HepG2 (cell line): Measurements from ENCODE around the gene IRF7. TPM values are rescaled to one million over a fixed set of nuclear protein-coding genes. Genes with fewer than 3 reads are reported as not detected.

Experiments
- E2F1 ChIP-seq: sonication (generic); formaldehyde crosslinking; IDR thresholded peaks from 2 replicates; pipeline ENCODE4 v1.5.0; 2020; ENCODE audit warnings: missing genetic modification reagents
- GRHL1 ChIP-seq: sonication (generic); formaldehyde crosslinking; conservative IDR thresholded peaks from 2 replicates; pipeline ENCODE4 v1.8.0; 2022; ENCODE audit warnings: missing genetic modification reagents
- GTF3A ChIP-seq: sonication (generic); formaldehyde crosslinking; conservative IDR thresholded peaks from 2 replicates; pipeline ENCODE4 v1.4.0; 2020; ENCODE audit warnings: mild to moderate bottlenecking, missing genetic modification reagents
- HCFC1 ChIP-seq: fragments of 150-350 bp; IDR thresholded peaks from 2 replicates; pipeline ENCODE4 v1.6.1; 2014; ENCODE audit warnings: low read depth, low read length
- MZF1 ChIP-seq: sonication (generic); formaldehyde crosslinking; IDR thresholded peaks from 2 replicates; pipeline ENCODE4 v1.8.1; 2023; ENCODE audit warnings: mild to moderate bottlenecking, missing genetic modification reagents, borderline replicate concordance
- PATZ1 ChIP-seq: sonication (generic); formaldehyde crosslinking; IDR thresholded peaks from 2 replicates; pipeline ENCODE4 v1.4.0; 2020; ENCODE audit warnings: missing genetic modification reagents
- PREB ChIP-seq: sonication (generic); formaldehyde crosslinking; IDR thresholded peaks from 2 replicates; pipeline ENCODE4 v1.4.0; 2020; ENCODE audit warnings: missing genetic modification reagents
- TCF12 ChIP-seq, 2 experiments: fragments of 450-650 bp in 1 of 2; sonication (generic) in 1 of 2; formaldehyde crosslinking in 1 of 2; IDR thresholded peaks; 2 replicates each; pipeline versions ENCODE4 v1.6.1 to v1.8.0; 2017 to 2022; ENCODE audit warnings: antibody characterized with exemption in 1 of 2, mild to moderate bottlenecking in 1 of 2, missing genetic modification reagents in 1 of 2, moderate library complexity in 1 of 2
- THRA ChIP-seq: sonication (generic); formaldehyde crosslinking; IDR thresholded peaks from 2 replicates; pipeline ENCODE4 v1.4.0; 2020; ENCODE audit warnings: missing genetic modification reagents, borderline replicate concordance
- TOPORS ChIP-seq: sonication (generic); formaldehyde crosslinking; IDR thresholded peaks from 2 replicates; pipeline ENCODE4 v1.8.0; 2023; ENCODE audit warnings: mild to moderate bottlenecking, missing genetic modification reagents
- ZFYVE20 ChIP-seq: sonication (generic); formaldehyde crosslinking; IDR thresholded peaks from 2 replicates; pipeline ENCODE4 v1.8.0; 2023; ENCODE audit warnings: low read depth, mild to moderate bottlenecking, moderate library complexity, missing genetic modification reagents, borderline replicate concordance
- ZNF33A ChIP-seq: sonication (generic); formaldehyde crosslinking; IDR thresholded peaks from 2 replicates; pipeline ENCODE4 v1.5.1; 2020; ENCODE audit warnings: missing genetic modification reagents, mild to moderate bottlenecking, moderate library complexity, borderline replicate concordance
- ZNF547 ChIP-seq: sonication (generic); formaldehyde crosslinking; IDR thresholded peaks from 2 replicates; pipeline ENCODE4 v1.5.1; 2020; ENCODE audit warnings: mild to moderate bottlenecking, missing genetic modification reagents
- ZNF567 ChIP-seq: sonication (generic); formaldehyde crosslinking; IDR thresholded peaks from 2 replicates; pipeline ENCODE4 v1.8.1; 2023; ENCODE audit warnings: mild to moderate bottlenecking, missing genetic modification reagents, borderline replicate concordance
- ZNF576 ChIP-seq: sonication (generic); formaldehyde crosslinking; IDR thresholded peaks from 2 replicates; pipeline ENCODE4 v1.4.0; 2020; ENCODE audit warnings: mild to moderate bottlenecking, missing genetic modification reagents
- ZNF597 ChIP-seq: sonication (generic); formaldehyde crosslinking; IDR thresholded peaks from 2 replicates; pipeline ENCODE4 v1.5.0; 2020; ENCODE audit warnings: missing genetic modification reagents
- ZNF740 ChIP-seq: sonication (generic); formaldehyde crosslinking; IDR thresholded peaks from 2 replicates; pipeline ENCODE4 v1.4.0; 2020; ENCODE audit warnings: missing genetic modification reagents
- ZSCAN31 ChIP-seq: sonication (generic); formaldehyde crosslinking; IDR thresholded peaks from 2 replicates; pipeline ENCODE4 v1.5.0; 2020; ENCODE audit warnings: low read depth, mild to moderate bottlenecking, missing genetic modification reagents
- polyA plus RNA-seq, 8 experiments: library from polyadenylated mRNA; depleted of rRNA in 3 of 8; stranded (reverse) in 7 of 8; unstranded in 1 of 8; fragments of >200 nt; fragmentation: Illumina TruSeq in 4 of 8; extraction: Trizol in 4 of 8; gene quantifications; 2 replicates each; pipeline versions ENCODE4 v1.2.1 to v1.2.3, GENCODE V29; 2011 to 2016; ENCODE audit warnings: low read depth in 4 of 8, missing spikeins in 1 of 8, mixed read lengths in 1 of 8; ENCODE audit not compliant: insufficient read depth in 1 of 8
- total RNA-seq, 5 experiments: library from RNA; depleted of rRNA; stranded (reverse); fragments of >200 nt; fragmentation: Illumina TruSeq; extraction: Trizol; gene quantifications; 2 replicates each; pipeline ENCODE4 v1.2.3, GENCODE V29; 2016; ENCODE audit warnings: low read depth in 1 of 5

Gene IRF7
- total and polyA plus RNA-seq, 2 of the 13 experiments (the other 11 are each of a cell fraction or from before 2014, with no cell fraction given): not detected

GRCh38 chr11:575996-576768 is 39.6 kb downstream of the IRF7 start, which contains the start of gene PHRF1 (continued):
- no peak for TF ChIP-seq ZNF740 (CRISPR knock-in tag)
- TF ChIP-seq GRHL1 (CRISPR knock-in tag): no peak
- peak; percentile 32; the same call in 1 of the 2 replicates for TF ChIP-seq HCFC1
- TF ChIP-seq TCF12 (IDR thresholded peaks at IDR 0.05): no peak
- no peak for TF ChIP-seq TCF12 (CRISPR knock-in tag; IDR thresholded peaks at IDR 0.05)
- 0 out of 2 replicates have a peak, but pooled peaks have one; percentile 10 for TF ChIP-seq ZNF547 (CRISPR knock-in tag)
- TF ChIP-seq PATZ1 (CRISPR knock-in tag): no peak
- no peak for TF ChIP-seq ZFYVE20 (CRISPR knock-in tag)
- no peak for TF ChIP-seq THRA (CRISPR knock-in tag)
- 0 out of 2 replicates have a peak, but pooled peaks have one; percentile 26 for TF ChIP-seq ZSCAN31 (CRISPR knock-in tag)
- TF ChIP-seq PREB (CRISPR knock-in tag): no peak
- no peak for TF ChIP-seq GTF3A (CRISPR knock-in tag)
- no peak for TF ChIP-seq ZNF33A (CRISPR knock-in tag)
- TF ChIP-seq ZNF567: no peak
- TF ChIP-seq MZF1: no peak
- TF ChIP-seq ZNF597 (CRISPR knock-in tag): no peak
- TF ChIP-seq ZNF576 (CRISPR knock-in tag): no peak
- TF ChIP-seq TOPORS: no peak
- TF ChIP-seq E2F1: peak; percentile 83
